CD14-positive monocyte (primary cell): ENCODE measurements around the gene DSCAML1. TPM values are rescaled to one million over a fixed set of nuclear protein-coding genes. Genes with fewer than 3 reads are reported as not detected.

Source experiments
- DNase-seq, 3 donors: peaks; one replicate each; pipeline ENCODE4 v3.0.0-alpha.2; 2011 to 2022
- H2AFZ ChIP-seq: 2 replicates; pipeline ENCODE4 v1.6.0; 2012; ENCODE audit warnings: mild to moderate bottlenecking, low read depth, low read length, inconsistent platforms; ENCODE audit not compliant: insufficient read depth, poor library complexity, severe bottlenecking
- H3K27ac ChIP-seq, 2 donors: 1 replicate in 1 of 2; 2 replicates in 1 of 2; pipeline ENCODE4 v1.5.1; 2012 to 2013; ENCODE audit warnings: low read length in 2 of 2, control low read depth in 1 of 2, inconsistent platforms in 1 of 2, low read depth in 1 of 2, mild to moderate bottlenecking in 1 of 2
- H3K27me3 ChIP-seq, 2 donors: one replicate each; pipeline versions ENCODE4 v1.6.0 to v1.6.1; 2011 to 2013; ENCODE audit warnings: low read length in 2 of 2; ENCODE audit not compliant: control insufficient read depth in 2 of 2, insufficient read depth in 2 of 2
- H3K36me3 ChIP-seq, 2 donors: replicated peaks in 1 of 2; 1 replicate in 1 of 2; 2 replicates in 1 of 2; pipeline versions ENCODE4 v1.5.1 to v1.6.1; 2012 to 2013; ENCODE audit warnings: low read length in 2 of 2, control low read depth in 1 of 2, inconsistent platforms in 1 of 2, mild to moderate bottlenecking in 1 of 2; ENCODE audit not compliant: insufficient read depth in 2 of 2, control insufficient read depth in 1 of 2
- H3K4me1 ChIP-seq, 2 donors: 1 replicate in 1 of 2; 2 replicates in 1 of 2; pipeline versions ENCODE4 v1.5.1 to v1.6.1; 2012 to 2013; ENCODE audit warnings: low read length in 2 of 2, control low read depth in 1 of 2, inconsistent platforms in 1 of 2, mild to moderate bottlenecking in 1 of 2, moderate library complexity in 1 of 2; ENCODE audit not compliant: insufficient read depth in 2 of 2, control insufficient read depth in 1 of 2
- H3K4me2 ChIP-seq: replicated peaks from 2 replicates; pipeline ENCODE3; 2012; ENCODE audit warnings: low read length, moderate library complexity, mild to moderate bottlenecking; ENCODE audit not compliant: poor library complexity, severe bottlenecking; ENCODE audit errors: extremely low read depth
- H3K4me3 ChIP-seq, 3 experiments: fragments of 200-600 bp in 1 of 3; sonication (generic) in 1 of 3; replicated peaks in 1 of 3; 1 replicate in 2 of 3; 2 replicates in 1 of 3; pipeline ENCODE4 v1.5.1; 2011 to 2013; ENCODE audit warnings: low read length in 3 of 3, mild to moderate bottlenecking in 3 of 3, control low read depth in 2 of 3, low read depth in 2 of 3, inconsistent platforms in 1 of 3, moderate library complexity in 1 of 3
- H3K79me2 ChIP-seq: 2 replicates; pipeline ENCODE4 v1.6.0; 2012; ENCODE audit warnings: mild to moderate bottlenecking, control low read depth, inconsistent platforms, low read length, moderate library complexity; ENCODE audit not compliant: insufficient read depth
- H3K9ac ChIP-seq: 2 replicates; pipeline ENCODE4 v1.6.0; 2017; ENCODE audit warnings: low read length, mild to moderate bottlenecking; ENCODE audit not compliant: insufficient read depth, poor library complexity, severe bottlenecking
- H3K9me3 ChIP-seq, 2 donors: replicated peaks in 1 of 2; 1 replicate in 1 of 2; 2 replicates in 1 of 2; pipeline versions ENCODE4 v1.5.1 to v1.6.1; 2012 to 2013; ENCODE audit warnings: low read length in 2 of 2, control low read depth in 1 of 2; ENCODE audit not compliant: control insufficient read depth in 1 of 2, insufficient read depth in 1 of 2
- H4K20me1 ChIP-seq: 2 replicates; pipeline ENCODE4 v1.6.0; 2012; ENCODE audit warnings: mild to moderate bottlenecking, low read length, control low read depth, moderate library complexity; ENCODE audit not compliant: insufficient read depth
- H3K27ac Mint-ChIP-seq, 7 donors: one replicate each; pipeline ENCODE4 v1.8.0; 2020; ENCODE audit warnings: mild to moderate bottlenecking in 7 of 7, mixed read lengths in 7 of 7, moderate library complexity in 6 of 7, inconsistent platforms in 2 of 7
- H3K27me3 Mint-ChIP-seq, 3 donors: one replicate each; pipeline ENCODE4 v1.8.0; 2021 to 2022; ENCODE audit warnings: low read depth in 3 of 3, mild to moderate bottlenecking in 3 of 3, mixed read lengths in 3 of 3, moderate library complexity in 3 of 3, inconsistent platforms in 1 of 3
- H3K36me3 Mint-ChIP-seq, 2 donors: one replicate each; pipeline ENCODE4 v1.8.0; 2020; ENCODE audit warnings: mixed read lengths in 2 of 2, inconsistent platforms in 1 of 2, mild to moderate bottlenecking in 1 of 2
- H3K4me1 Mint-ChIP-seq: one replicate; pipeline ENCODE4 v1.8.0; 2020; ENCODE audit warnings: mild to moderate bottlenecking, mixed read lengths
- H3K4me3 Mint-ChIP-seq, 2 donors: one replicate each; pipeline ENCODE4 v1.8.0; 2020; ENCODE audit warnings: mild to moderate bottlenecking in 2 of 2, mixed read lengths in 2 of 2, moderate library complexity in 1 of 2
- H3K9me3 Mint-ChIP-seq, 7 donors: one replicate each; pipeline ENCODE4 v1.8.0; 2020 to 2022; ENCODE audit warnings: mixed read lengths in 7 of 7, mild to moderate bottlenecking in 6 of 7, moderate library complexity in 6 of 7, inconsistent platforms in 2 of 7
- WGBS: methylation state at CpG from one replicate; pipeline ENCODE4 v1.1.5; 2013; ENCODE audit warnings: missing lambda C conversion rate; ENCODE audit not compliant: insufficient coverage; 5-methylcytosine and 5-hydroxymethylcytosine counted together
- intact Hi-C, 2 donors: fragments of 100-400 bp; cut with micrococcal nuclease; formaldehyde crosslinking; loops; one replicate each; pipeline versions ENCODE4 v1.15.0 to v1.15.1; 2023
- polyA plus RNA-seq, 3 donors: library from polyadenylated mRNA; depleted of rRNA in 1 of 3; unstranded in 2 of 3; stranded (reverse) in 1 of 3; fragments of 300-500 nt in 2 of 3; fragments of >200 nt in 1 of 3; fragmentation: Illumina TruSeq in 2 of 3; gene quantifications; 1 replicate in 2 of 3; 2 replicates in 1 of 3; pipeline ENCODE4 v1.2.3, GENCODE V29; 2012 to 2021
- TF ChIP-seq, protein P1 (sequence below): fragments of 200-600 bp; IDR thresholded peaks from one replicate; pipeline ENCODE4 v1.8.0; 2022; ENCODE audit warnings: antibody characterized with exemption, mild to moderate bottlenecking

DSCAML1 gene
- polyA plus RNA-seq, 3 donors, result not detected

DNA sequence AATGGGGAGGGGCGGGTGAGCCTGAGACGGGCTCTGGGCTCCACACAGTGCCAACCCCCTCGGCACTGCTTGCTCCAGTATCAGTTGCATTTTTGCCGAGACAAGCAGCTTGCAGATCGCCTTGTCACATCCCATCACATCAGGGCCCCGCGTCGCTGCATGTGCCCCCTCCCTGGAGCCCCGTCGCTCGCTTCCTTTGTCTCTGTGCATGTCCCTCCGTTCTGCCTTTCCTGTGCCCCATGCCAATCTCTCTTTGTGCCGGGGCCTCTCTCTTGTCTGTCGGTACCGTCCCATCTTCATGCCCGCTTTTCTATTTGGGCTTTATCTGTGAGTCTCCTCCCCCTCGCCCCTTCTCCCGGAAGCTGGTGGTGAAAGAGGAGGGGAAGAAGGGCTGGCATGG, 267.2 kb downstream of the DSCAML1 start:
- no peak overlapping the region for H3K27ac ChIP-seq
- 67% methylated on average over 11 of the region's 18 CpGs for WGBS
- no peaks in the 10 kb centered on the region for H3K79me2 ChIP-seq
- DNase-seq, result no peak
- H3K36me3 ChIP-seq, result no peaks in the 10 kb centered on the region
- Mint-ChIP-seq H3K36me3 (no peaks in the 10 kb centered on the region), H3K4me3 (peak overlapping the region; percentile 57 to 79), H3K27ac (peak overlapping the region in 1 of 7 donors; percentile 38), H3K27me3 (peaks cover 2 to 10% (median 5%) of the 10 kb centered on the region in 3 donors), H3K9me3 (peaks cover 0 to 3% (median 0%) of the 10 kb centered on the region in 7 donors), H3K4me1 (peaks cover 8% of the 10 kb centered on the region)
- no peak overlapping the region for H3K4me3 ChIP-seq
- peak overlapping the region; percentile 27 for H3K9ac ChIP-seq
- H3K4me1 ChIP-seq, result no peaks in the 10 kb centered on the region
- intact Hi-C loops, result no loop called here
- peak overlapping the region; percentile 26 for H3K4me2 ChIP-seq
- TF ChIP-seq, protein P1, sequence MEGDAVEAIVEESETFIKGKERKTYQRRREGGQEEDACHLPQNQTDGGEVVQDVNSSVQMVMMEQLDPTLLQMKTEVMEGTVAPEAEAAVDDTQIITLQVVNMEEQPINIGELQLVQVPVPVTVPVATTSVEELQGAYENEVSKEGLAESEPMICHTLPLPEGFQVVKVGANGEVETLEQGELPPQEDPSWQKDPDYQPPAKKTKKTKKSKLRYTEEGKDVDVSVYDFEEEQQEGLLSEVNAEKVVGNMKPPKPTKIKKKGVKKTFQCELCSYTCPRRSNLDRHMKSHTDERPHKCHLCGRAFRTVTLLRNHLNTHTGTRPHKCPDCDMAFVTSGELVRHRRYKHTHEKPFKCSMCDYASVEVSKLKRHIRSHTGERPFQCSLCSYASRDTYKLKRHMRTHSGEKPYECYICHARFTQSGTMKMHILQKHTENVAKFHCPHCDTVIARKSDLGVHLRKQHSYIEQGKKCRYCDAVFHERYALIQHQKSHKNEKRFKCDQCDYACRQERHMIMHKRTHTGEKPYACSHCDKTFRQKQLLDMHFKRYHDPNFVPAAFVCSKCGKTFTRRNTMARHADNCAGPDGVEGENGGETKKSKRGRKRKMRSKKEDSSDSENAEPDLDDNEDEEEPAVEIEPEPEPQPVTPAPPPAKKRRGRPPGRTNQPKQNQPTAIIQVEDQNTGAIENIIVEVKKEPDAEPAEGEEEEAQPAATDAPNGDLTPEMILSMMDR, result no peak
- peak overlapping the region; percentile 67 for H2AFZ ChIP-seq
- H4K20me1 ChIP-seq, result no peaks in the 10 kb centered on the region
- no peaks in the 10 kb centered on the region for H3K9me3 ChIP-seq
- H3K27me3 ChIP-seq, result no peaks in the 10 kb centered on the region

DNA sequence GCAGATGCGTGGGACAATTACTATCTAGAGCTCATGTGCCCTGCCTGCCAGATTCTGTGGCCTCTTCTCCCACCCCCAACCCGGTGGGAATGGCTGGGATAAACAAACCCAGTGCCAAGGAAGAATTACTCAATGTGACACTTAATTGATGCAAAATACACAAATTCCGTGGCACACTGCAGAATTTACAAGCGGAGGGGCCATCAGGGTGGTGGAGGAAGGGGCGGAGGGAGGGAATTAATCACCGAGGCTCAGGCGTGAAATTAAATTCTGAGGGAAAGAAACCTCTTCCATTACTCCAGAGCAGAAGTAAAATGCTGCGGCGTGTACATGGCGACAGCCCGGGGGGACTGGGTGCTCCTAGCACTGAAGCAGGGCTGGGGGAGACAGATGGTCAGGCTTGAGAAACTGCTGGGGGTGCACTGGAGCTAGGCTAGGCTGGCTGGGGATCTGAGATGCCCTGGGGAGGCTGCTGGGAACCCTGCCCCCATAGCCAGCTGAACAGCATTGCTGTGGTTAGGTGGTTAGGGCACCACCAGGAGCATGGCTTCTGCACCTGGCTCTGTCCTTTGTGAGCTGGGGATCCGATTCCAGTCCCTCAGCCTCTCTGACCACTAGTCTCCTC, 268.8 kb downstream of the DSCAML1 start:
- Histone ChIP-seq H3K4me1 (no peaks in the 10 kb centered on the region), H4K20me1 (no peaks in the 10 kb centered on the region), H3K4me3 (no peak overlapping the region), H3K36me3 (no peaks in the 10 kb centered on the region), H3K27ac (no peak overlapping the region), H3K79me2 (no peaks in the 10 kb centered on the region), H3K9ac (peak overlapping the region; percentile 4), H3K9me3 (no peaks in the 10 kb centered on the region), H2AFZ (no peak overlapping the region), H3K27me3 (no peaks in the 10 kb centered on the region), H3K4me2 (no peak overlapping the region)
- Mint-ChIP-seq H3K9me3 (no peaks in the 10 kb centered on the region), H3K4me1 (peaks cover 8% of the 10 kb centered on the region), H3K27me3 (peaks cover 2 to 8% (median 5%) of the 10 kb centered on the region in 3 donors), H3K27ac (peak overlapping the region in 1 of 7 donors; percentile 33), H3K4me3 (no peak overlapping the region), H3K36me3 (no peaks in the 10 kb centered on the region)
- TF ChIP-seq, protein P1, result no peak
- intact Hi-C loops, result no loop called here
- no peak for DNase-seq
- 96% methylated on average over 4 of the region's 12 CpGs for WGBS
